Spinal cord (tissue), 10 donors: ENCODE data around the gene LRRC26. TPM values are rescaled to one million over a fixed set of nuclear protein-coding genes. Genes with fewer than 3 reads are reported as not detected.

Experiments
- DNase-seq, 6 donors: peaks; one replicate each; pipeline versions ENCODE4 v3.0.0 to v3.0.0-alpha.2; 2013 to 2015; ENCODE audit warnings: low spot score in 6 of 6, low read depth in 4 of 6
- H3K27ac ChIP-seq: one replicate; pipeline ENCODE4 v1.5.1; 2013; ENCODE audit warnings: low read depth, low read length, control low read depth
- H3K27me3 ChIP-seq: one replicate; pipeline ENCODE4 v1.6.1; 2013; ENCODE audit warnings: low read length; ENCODE audit not compliant: control insufficient read depth, insufficient read depth
- H3K36me3 ChIP-seq: one replicate; pipeline ENCODE4 v1.6.1; 2013; ENCODE audit warnings: low read length; ENCODE audit not compliant: control insufficient read depth, insufficient read depth
- H3K4me1 ChIP-seq: one replicate; pipeline ENCODE4 v1.6.1; 2013; ENCODE audit warnings: low read length; ENCODE audit not compliant: control insufficient read depth, insufficient read depth
- H3K4me3 ChIP-seq: one replicate; pipeline ENCODE4 v1.5.1; 2013; ENCODE audit warnings: low read depth, low read length, control low read depth
- H3K9me3 ChIP-seq: one replicate; pipeline ENCODE4 v1.6.1; 2013; ENCODE audit warnings: low read length; ENCODE audit not compliant: control insufficient read depth, insufficient read depth
- WGBS: methylation state at CpG from one replicate; pipeline ENCODE4 v1.1.5; 2013; ENCODE audit warnings: missing lambda C conversion rate; ENCODE audit not compliant: insufficient coverage; 5-methylcytosine and 5-hydroxymethylcytosine counted together
- polyA plus RNA-seq, 2 donors: library from polyadenylated mRNA; unstranded; fragments of 120-200 nt; gene quantifications; one replicate each; pipeline ENCODE4 v1.2.1, GENCODE V29; 2013; ENCODE audit not compliant: insufficient read length in 2 of 2
- total RNA-seq, 2 donors: library from RNA; depleted of rRNA in 1 of 2; stranded (reverse); fragments of 120-200 nt in 1 of 2; fragments of >200 nt in 1 of 2; gene quantifications; one replicate each; pipeline versions ENCODE4 v1.2.3 to v1.2.4, GENCODE V29; 2013 to 2014
- donor health status: healthy.

The LRRC26 gene
- total and polyA plus RNA-seq, 4 donors = 0.30 to 1.9 (median 0.87) TPM

DNA sequence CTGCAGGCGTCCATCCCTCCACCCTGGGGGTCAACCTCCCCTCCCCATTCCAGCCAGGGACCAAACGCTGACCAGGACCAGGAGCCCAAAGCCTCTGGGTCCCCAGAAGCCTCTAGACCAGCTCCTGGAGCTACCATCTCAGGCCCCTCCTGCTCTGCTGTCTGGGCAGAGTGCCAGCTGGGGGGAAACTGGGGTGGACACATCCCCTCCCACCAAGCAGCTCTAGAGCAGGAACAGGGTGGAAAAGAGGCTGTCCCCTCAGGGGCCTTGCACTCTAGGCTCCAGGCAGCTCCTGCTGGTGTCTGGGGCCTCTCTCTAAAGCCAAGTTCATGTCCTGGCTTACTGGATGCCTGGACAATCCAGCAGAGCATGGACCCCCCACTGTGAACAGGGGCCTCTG lies 23.0 kb upstream of the LRRC26 start:
- DNase-seq = no peak
- Histone ChIP-seq H3K4me3 (no peak overlapping the region), H3K36me3 (peaks cover 91% of the 10 kb centered on the region), H3K9me3 (no peaks in the 10 kb centered on the region), H3K27me3 (no peaks in the 10 kb centered on the region), H3K4me1 (peaks cover 58% of the 10 kb centered on the region), H3K27ac (no peak overlapping the region)
- 84% methylated on average over 2 of the region's 2 CpGs for WGBS

GRCh38 chr9:137192448-137192780 lies 22.6 kb upstream of the LRRC26 start:
- Histone ChIP-seq H3K4me3 (no peak overlapping the region), H3K27me3 (no peaks in the 10 kb centered on the region), H3K4me1 (peaks cover 58% of the 10 kb centered on the region), H3K9me3 (no peaks in the 10 kb centered on the region), H3K36me3 (peaks cover 91% of the 10 kb centered on the region), H3K27ac (no peak overlapping the region)
- 82% methylated on average over 8 of the region's 10 CpGs for WGBS
- no peak for DNase-seq

DNA sequence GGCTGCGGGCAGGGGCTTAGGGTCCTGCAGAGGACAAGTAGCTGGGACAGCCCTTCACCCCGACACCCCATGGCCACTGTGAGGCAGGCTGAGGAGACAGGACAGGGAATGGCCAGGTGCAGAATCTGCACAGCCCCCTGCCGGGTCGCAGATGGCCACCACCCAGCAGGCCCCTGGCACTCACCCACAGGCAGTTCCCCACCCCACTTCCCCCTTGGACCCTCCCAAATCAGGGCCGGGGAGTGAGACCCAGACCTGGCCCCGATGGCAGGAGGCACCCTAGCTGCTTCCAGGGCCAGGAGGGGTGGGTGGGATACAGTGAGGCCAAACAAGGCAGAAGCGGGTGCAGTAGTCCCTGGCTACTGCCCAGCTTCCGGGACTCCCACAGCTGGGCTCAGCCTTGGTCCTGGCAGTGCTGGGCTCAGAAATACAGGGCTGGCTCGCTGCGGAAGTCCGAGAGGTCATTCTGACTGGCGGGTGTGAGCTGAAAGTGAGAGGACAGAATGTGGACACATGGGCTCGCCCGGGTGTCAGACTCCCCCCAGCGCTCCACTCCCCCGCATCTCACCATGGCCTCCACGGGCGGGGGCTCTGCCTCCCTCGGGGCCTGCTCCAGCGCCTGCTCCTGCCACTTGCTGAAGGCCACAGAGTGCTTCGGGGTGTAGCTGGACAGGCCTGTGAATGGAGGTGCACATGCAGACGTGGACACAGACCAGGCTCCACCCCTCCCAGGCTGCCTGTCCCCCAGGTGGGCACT lies 22.0 kb upstream of the LRRC26 start:
- H3K4me1 ChIP-seq = peaks cover 62% of the 10 kb centered on the region

GRCh38 chr9:137191245-137191644 lies 21.4 kb upstream of the LRRC26 start:
- H3K4me3 ChIP-seq = no peak overlapping the region
- 86% methylated on average over 2 of the region's 3 CpGs for WGBS
- H3K27ac ChIP-seq = no peak overlapping the region
- DNase-seq = no peak
- no peaks in the 10 kb centered on the region for H3K9me3 ChIP-seq
- no peaks in the 10 kb centered on the region for H3K27me3 ChIP-seq
- H3K36me3 ChIP-seq = peaks cover 92% of the 10 kb centered on the region
- peaks cover 63% of the 10 kb centered on the region for H3K4me1 ChIP-seq

More for the DNA sequence above, 22.0 kb upstream of the LRRC26 start:
- Histone ChIP-seq H3K27me3 (no peaks in the 10 kb centered on the region), H3K36me3 (peaks cover 92% of the 10 kb centered on the region), H3K4me3 (no peak overlapping the region), H3K27ac (no peak overlapping the region), H3K9me3 (no peaks in the 10 kb centered on the region)
- 85% methylated on average over 19 of the region's 22 CpGs for WGBS
- DNase-seq = no peak

GRCh38 chr9:137190315-137190856 lies 20.5 kb upstream of the LRRC26 start:
- Histone ChIP-seq H3K27me3 (no peaks in the 10 kb centered on the region), H3K4me3 (no peak overlapping the region), H3K27ac (no peak overlapping the region), H3K9me3 (no peaks in the 10 kb centered on the region), H3K36me3 (peaks cover 92% of the 10 kb centered on the region), H3K4me1 (peaks cover 68% of the 10 kb centered on the region)
- 79% methylated on average over 9 of the region's 9 CpGs for WGBS
- DNase-seq = no peak

- DNase-seq = no peak
- WGBS = 46% methylated on average over 21 of the region's 23 CpGs
- Histone ChIP-seq H3K4me3 (peak overlapping the region; percentile 96), H3K4me1 (peaks cover 60% of the 10 kb centered on the region), H3K27ac (peak overlapping the region; percentile 79), H3K9me3 (no peaks in the 10 kb centered on the region), H3K27me3 (no peaks in the 10 kb centered on the region), H3K36me3 (peaks cover 92% of the 10 kb centered on the region)
Measured at GRCh38 chr9:137189297-137190295, 19.7 kb upstream of the LRRC26 start.

GRCh38 chr9:137188490-137189296 lies 18.8 kb upstream of the LRRC26 start, which contains the start of the genes ANAPC2 and SSNA1:
ANAPC2 (minus strand) TSS chr9:137188560; CDS start chr9:137188532, 28 bp downstream.
SSNA1 (plus strand) TSS chr9:137188676; CDS start chr9:137188727, 51 bp downstream.
- H3K9me3 ChIP-seq = no peaks in the 10 kb centered on the region
- peak; percentile 88 to 98 (median 94) for DNase-seq
- peaks cover 92% of the 10 kb centered on the region for H3K36me3 ChIP-seq
- H3K27me3 ChIP-seq = no peaks in the 10 kb centered on the region
- peak within 1 kb of the TSS; percentile 79 for H3K27ac ChIP-seq
- under 1% methylated on average over 98 of the region's 98 CpGs for WGBS
- H3K4me3 ChIP-seq = peak within 1 kb of the TSS; percentile 96
- H3K4me1 ChIP-seq = peaks cover 57% of the 10 kb centered on the region

DNA sequence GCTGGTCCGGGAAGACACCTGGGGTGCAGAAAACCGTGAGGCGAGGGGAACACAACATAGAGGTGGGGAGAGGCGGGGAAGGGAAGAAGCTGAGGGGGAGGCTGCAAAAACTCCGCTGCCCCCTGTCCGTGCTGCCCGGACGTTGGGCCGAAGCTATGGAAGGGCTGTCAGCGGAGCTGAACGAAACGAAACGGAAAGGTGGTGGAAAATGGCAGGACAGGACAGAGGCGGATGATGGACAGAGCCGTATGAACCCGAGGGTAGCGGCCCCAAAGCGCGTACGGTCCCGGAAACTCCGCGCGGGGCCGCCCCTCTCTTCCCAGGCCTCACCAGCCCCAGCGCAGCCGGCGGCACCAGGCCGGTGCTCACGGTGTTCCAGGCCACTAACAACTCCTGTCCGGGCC lies 18.2 kb upstream of the LRRC26 start:
- H3K9me3 ChIP-seq = no peaks in the 10 kb centered on the region
- no peak for DNase-seq
- H3K27me3 ChIP-seq = no peaks in the 10 kb centered on the region
- peak overlapping the region; percentile 96 for H3K4me3 ChIP-seq
- under 1% methylated on average over 31 of the region's 31 CpGs for WGBS
- peaks cover 92% of the 10 kb centered on the region for H3K36me3 ChIP-seq
- peak overlapping the region; percentile 64 for H3K27ac ChIP-seq
- H3K4me1 ChIP-seq = peaks cover 57% of the 10 kb centered on the region

GRCh38 chr9:137187386-137187785 lies 17.5 kb upstream of the LRRC26 start:
- no peak for DNase-seq
- H3K36me3 ChIP-seq = peaks cover 92% of the 10 kb centered on the region
- no peak overlapping the region for H3K27ac ChIP-seq
- no peaks in the 10 kb centered on the region for H3K27me3 ChIP-seq
- WGBS = 86% methylated on average over 10 of the region's 15 CpGs
- H3K4me3 ChIP-seq = peak overlapping the region; percentile 96
- H3K9me3 ChIP-seq = no peaks in the 10 kb centered on the region
- peaks cover 57% of the 10 kb centered on the region for H3K4me1 ChIP-seq
